Mucosa of rectum (tissue), 2 donors: ENCODE measurements around the gene AP3S1.

ENCODE experiments used
- H3K27ac ChIP-seq, 2 donors: one replicate each; pipeline ENCODE4 v1.7.0; 2013; ENCODE audit warnings: inconsistent platforms in 2 of 2, low read depth in 2 of 2, low read length in 2 of 2
- H3K27me3 ChIP-seq, 2 donors: one replicate each; pipeline ENCODE4 v1.7.0; 2013; ENCODE audit warnings: low read length in 2 of 2; ENCODE audit not compliant: control insufficient read depth in 2 of 2, insufficient read depth in 2 of 2
- H3K36me3 ChIP-seq, 2 donors: one replicate each; pipeline ENCODE4 v1.7.0; 2013; ENCODE audit warnings: low read length in 2 of 2; ENCODE audit not compliant: control insufficient read depth in 2 of 2, insufficient read depth in 2 of 2
- H3K4me1 ChIP-seq, 2 donors: one replicate each; pipeline ENCODE4 v1.7.0; 2013; ENCODE audit warnings: low read length in 2 of 2, mild to moderate bottlenecking in 1 of 2; ENCODE audit not compliant: control insufficient read depth in 2 of 2, insufficient read depth in 2 of 2
- H3K4me3 ChIP-seq, 2 donors: one replicate each; pipeline ENCODE4 v1.7.0; 2013; ENCODE audit warnings: low read length in 2 of 2
- H3K9ac ChIP-seq, 2 donors: one replicate each; pipeline ENCODE4 v1.7.0; 2013; ENCODE audit warnings: low read length in 2 of 2, low read depth in 1 of 2, mild to moderate bottlenecking in 1 of 2
- H3K9me3 ChIP-seq, 2 donors: one replicate each; pipeline ENCODE4 v1.7.0; 2013; ENCODE audit warnings: low read length in 2 of 2; ENCODE audit not compliant: control insufficient read depth in 2 of 2
- donor health status: healthy.
- donor health status: Normal muscosa, but diverticular disease.

Gene AP3S1

DNA sequence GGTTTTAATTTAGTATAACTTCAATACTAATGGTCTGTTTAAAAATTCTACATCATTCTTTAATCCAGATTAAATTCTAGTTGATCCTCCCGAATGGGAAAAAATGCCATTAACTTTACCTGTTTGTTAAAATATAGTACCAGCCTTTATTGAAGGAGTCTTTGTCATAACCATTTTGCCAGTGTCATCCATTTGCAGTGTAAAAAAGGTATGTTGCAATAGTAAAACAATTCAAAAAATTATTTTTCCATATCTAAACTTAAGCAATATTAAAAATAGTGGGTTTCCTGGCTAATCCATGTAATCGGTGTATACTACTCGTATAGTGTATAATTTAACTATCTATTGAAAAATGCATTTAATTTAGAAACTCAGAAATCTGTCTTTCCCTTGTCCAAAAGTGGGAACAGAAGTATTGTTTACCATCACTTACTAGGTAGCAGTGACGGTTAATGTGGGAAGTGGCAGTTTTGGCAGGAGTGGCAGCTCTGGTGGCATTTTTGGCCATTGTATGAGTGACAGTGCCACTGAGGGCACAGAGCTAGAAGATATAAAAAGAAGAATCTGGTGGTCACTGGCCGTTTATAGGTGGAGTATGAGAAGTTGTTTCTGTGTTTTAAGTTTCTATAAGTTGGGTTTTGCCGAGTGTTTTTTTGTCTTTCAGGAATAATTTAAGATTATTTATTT lies 1.9 kb downstream of the AP3S1 start:
- Histone ChIP-seq H3K36me3 (no peaks in the 10 kb centered on the region), H3K9ac (no peak overlapping the region), H3K4me3 (peak overlapping the region in 1 of 2 donors; percentile 93), H3K27ac (no peak overlapping the region), H3K27me3 (no peaks in the 10 kb centered on the region), H3K9me3 (no peaks in the 10 kb centered on the region), H3K4me1 (peaks cover 12 to 27% of the 10 kb centered on the region in 2 donors)

DNA sequence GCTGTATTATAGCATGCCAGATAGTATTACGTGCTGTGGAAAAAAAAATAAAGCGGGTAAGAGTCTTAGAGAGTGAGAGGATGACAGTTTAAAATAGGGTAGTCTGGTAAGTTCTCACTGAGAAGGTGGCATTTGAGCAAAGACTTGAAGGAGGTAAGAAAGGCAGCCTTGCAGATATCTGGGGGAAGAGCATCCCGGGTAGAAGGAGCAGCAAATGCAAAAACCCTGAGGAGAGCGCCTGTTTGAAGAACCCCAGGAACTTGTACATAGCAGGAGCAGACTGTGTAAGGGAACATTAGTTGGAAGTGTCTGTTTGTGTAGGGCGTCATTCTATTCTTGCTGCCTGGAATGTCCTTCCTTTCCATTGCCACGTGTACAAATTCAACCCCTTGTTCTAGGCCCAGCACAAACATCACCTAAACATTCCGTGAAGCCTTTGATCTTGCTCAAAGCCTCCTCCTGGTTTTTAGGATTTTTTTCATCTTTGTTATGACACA lies 2.6 kb downstream of the AP3S1 start:
- Histone ChIP-seq H3K9ac (no peak overlapping the region), H3K27ac (no peak overlapping the region), H3K4me3 (no peak overlapping the region), H3K9me3 (no peaks in the 10 kb centered on the region), H3K36me3 (no peaks in the 10 kb centered on the region), H3K4me1 (peaks cover 9 to 21% of the 10 kb centered on the region in 2 donors), H3K27me3 (no peaks in the 10 kb centered on the region)

DNA sequence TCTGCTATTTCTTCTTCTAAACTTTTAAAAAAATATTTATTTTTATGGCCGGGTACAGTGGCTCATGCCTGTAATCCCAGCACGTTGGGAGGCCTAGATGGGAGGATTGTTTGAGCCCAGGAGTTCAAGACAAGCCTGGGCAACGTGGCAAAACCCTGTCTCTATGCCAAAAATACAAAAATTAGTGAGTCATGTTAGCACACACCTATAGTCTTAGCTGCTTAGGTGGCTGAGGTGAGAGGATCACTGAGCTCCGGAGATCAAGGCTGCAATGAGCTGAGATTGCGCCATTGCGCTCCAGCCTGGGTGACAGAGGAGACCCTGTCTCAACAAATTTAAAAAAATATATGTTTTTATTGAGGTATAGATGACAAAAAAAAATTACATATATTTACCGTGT lies 5.6 kb downstream of the AP3S1 start:
- no peak overlapping the region for H3K9ac ChIP-seq
- peaks cover 0 to 14% of the 10 kb centered on the region in 2 donors for H3K4me1 ChIP-seq

DNA sequence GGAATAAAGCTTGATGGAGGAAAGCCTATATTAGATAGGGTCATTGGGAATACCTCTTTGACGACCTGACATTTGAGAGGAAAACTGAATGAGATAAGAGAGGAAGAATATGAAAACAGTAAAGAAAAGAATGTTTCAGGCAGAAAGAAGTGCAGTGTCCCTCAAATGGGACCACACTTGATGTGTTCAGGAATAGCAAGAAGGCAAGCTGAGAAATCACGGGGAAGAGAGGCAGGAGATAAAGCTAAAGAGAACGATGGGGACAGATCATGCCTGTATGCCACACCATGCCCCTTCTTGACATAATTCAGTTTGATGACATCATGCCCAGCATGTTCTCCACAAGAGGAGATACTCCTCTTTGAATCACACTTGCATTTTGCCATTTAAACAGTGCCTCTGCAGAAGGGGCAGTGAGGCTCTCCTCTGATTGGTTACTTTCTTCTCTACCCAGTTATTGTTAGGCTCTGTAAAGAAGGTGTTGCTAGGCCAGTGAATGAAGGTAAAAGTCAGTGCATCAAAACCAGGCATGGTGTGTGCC lies 7.6 kb downstream of the AP3S1 start:
- Histone ChIP-seq H3K27me3 (no peaks in the 10 kb centered on the region), H3K27ac (no peak overlapping the region), H3K9me3 (no peaks in the 10 kb centered on the region), H3K4me3 (no peak overlapping the region), H3K36me3 (no peaks in the 10 kb centered on the region), H3K4me1 (peaks cover 0 to 4% of the 10 kb centered on the region in 2 donors), H3K9ac (no peak overlapping the region)

More for the DNA sequence above, 5.6 kb downstream of the AP3S1 start:
- H3K27ac ChIP-seq = no peak overlapping the region
- H3K27me3 ChIP-seq = no peaks in the 10 kb centered on the region
- H3K36me3 ChIP-seq = no peaks in the 10 kb centered on the region
- no peaks in the 10 kb centered on the region for H3K9me3 ChIP-seq
- no peak overlapping the region for H3K4me3 ChIP-seq

DNA sequence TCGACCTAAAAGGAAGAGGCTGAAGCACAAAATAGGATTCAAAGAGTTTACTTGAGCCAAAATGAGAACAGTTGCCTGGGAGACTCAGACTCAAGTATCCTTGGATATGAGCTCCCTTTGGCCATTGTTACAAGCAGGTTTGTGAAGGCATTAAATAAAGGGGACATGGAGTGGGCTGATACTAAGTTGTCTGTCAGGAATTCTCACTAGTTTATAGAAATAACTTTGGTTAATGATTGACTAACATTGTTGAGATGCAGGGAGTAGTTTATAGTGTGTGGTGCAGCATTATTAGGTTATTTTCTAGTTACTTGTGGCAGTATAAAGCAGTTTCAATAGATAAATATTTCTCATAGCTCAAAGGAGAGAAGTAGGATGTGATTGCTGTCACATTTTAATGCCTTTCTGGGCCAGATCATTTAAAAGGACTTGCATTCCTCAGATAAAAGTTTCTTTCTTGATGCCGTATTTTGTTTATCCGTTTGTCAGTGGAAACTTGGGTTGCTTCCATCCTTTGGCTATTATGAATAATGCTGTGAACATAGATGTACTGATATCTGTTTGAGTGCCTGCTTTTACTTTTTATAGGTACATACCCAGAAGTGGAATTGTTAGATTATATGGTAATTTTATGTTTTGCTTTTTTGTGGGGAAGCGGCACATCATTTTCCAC lies 9.1 kb downstream of the AP3S1 start:
- Histone ChIP-seq H3K9me3 (no peaks in the 10 kb centered on the region), H3K9ac (no peak overlapping the region), H3K4me3 (no peak overlapping the region), H3K4me1 (peaks cover 0 to 2% of the 10 kb centered on the region in 2 donors), H3K27ac (no peak overlapping the region), H3K27me3 (no peaks in the 10 kb centered on the region), H3K36me3 (no peaks in the 10 kb centered on the region)

DNA sequence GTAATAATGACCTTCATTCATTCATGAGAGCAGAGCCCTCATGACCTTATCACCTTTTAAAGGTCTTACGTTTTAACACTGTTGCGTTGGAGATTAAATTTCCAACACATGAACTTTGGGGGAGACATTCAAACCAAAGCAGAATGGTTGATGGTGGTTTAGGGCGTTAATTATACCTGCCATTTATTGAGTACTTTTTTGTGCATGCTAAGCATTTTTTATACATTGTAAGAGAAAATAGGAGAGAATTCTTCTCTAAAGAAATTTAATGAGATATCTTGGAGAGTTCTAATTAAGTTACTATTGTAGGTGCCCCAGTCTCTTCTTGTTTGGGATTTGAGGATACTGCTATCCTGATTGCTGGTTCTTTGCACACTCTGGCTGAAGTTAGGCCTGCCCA lies 12.4 kb downstream of the AP3S1 start:
- Histone ChIP-seq H3K36me3 (no peaks in the 10 kb centered on the region), H3K27ac (no peak overlapping the region), H3K4me3 (no peak overlapping the region), H3K9ac (no peak overlapping the region), H3K9me3 (no peaks in the 10 kb centered on the region), H3K4me1 (peaks cover 8 to 15% of the 10 kb centered on the region in 2 donors), H3K27me3 (no peaks in the 10 kb centered on the region)

DNA sequence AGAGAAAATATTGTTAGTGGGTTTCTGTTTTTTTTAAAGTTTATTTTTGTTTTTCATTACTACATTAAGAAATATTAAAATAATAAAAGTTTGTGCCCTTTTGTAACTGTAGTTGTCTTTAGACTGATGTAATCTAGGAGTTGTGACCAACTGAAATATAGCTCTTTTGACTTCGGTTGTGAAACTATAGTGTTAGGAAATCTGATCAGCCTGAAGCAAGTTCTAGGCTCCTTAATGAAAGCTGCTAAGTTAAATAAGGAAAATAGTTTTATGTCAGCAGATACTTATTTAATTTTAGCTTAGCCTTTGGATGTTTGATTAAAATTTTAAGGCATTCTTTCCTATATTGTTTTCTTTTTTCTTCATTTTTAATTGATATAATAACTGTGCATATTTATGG lies 14.2 kb downstream of the AP3S1 start:
- Histone ChIP-seq H3K4me3 (no peak overlapping the region), H3K9ac (no peak overlapping the region), H3K9me3 (no peaks in the 10 kb centered on the region), H3K27ac (no peak overlapping the region), H3K27me3 (no peaks in the 10 kb centered on the region), H3K4me1 (peaks cover 8 to 13% of the 10 kb centered on the region in 2 donors), H3K36me3 (no peaks in the 10 kb centered on the region)

DNA sequence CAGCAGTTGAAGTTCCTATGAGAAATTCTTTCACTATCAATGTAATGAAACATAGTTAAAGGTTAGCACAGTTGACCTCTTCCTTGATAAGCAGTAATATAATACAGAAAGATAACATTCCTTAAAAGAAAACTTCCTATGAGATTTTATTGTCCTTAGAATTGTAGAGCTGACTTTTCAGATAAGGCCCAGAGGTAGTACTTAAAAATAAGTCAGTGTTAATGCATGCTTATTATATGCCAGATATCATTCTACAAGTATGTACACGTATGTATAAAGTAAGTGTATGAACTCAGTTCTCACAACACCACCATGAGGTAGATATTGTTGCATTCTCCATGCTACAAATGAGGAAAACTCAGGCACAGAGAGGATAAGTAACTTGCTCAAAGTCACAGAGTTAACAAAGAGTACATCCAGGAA lies 15.3 kb downstream of the AP3S1 start:
- Histone ChIP-seq H3K9me3 (no peaks in the 10 kb centered on the region), H3K4me3 (peak overlapping the region in 1 of 2 donors; percentile 27), H3K9ac (no peak overlapping the region), H3K36me3 (no peaks in the 10 kb centered on the region), H3K4me1 (peaks cover 8 to 13% of the 10 kb centered on the region in 2 donors), H3K27ac (no peak overlapping the region), H3K27me3 (no peaks in the 10 kb centered on the region)

DNA sequence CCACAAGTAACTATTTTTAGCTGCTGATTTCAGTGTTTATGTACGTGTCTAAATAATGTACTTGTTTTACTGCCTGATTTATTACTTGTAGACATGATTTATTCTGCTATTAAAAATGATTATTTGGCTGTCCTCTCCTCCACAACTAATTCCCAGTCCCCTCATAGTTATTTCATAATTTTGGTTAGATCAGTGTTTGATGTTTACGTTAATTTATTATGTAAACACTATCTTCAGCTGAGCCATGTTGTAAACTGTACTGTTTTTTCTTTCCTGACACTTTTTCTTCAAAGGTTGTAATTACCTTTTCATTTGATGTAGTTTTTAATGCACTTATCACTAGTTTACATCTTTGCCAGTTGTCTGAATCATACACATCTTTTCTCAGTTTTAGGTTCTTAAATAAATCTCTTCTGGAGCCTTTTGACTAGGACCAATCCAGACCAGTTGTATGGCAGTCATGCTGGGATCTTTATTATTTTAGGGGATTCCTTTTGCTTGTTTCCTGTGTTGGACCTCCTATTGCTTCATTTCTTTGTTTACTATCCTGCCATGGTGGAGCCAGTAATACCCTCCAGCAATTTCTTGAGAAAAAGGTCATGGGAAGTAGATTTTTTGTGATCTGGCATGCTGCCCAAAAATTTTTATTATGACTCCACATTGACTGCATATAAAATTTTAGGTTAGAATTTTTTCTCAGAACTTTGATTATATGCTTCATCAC lies 16.1 kb downstream of the AP3S1 start:
- H3K9me3 ChIP-seq = no peaks in the 10 kb centered on the region
- H3K4me1 ChIP-seq = peaks cover 8 to 13% of the 10 kb centered on the region in 2 donors

DNA sequence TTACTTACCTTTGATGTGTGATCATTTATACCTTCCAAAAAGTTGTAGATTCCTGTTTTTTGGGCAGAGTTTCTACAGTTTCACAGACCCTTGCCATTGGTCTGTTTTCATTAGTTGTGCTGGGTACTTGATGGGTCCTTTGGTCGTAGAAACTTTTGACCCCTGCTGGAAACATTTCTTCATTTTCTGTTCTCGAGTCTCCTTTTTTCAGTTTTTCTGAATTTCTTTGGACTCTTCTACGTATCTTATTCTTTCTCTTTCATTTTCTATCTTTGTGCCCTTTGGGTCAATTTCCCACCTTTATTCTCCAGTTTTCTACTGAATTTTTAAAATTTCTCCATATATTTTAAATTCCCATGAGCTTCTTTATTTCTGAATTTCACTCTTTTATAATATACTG lies 16.7 kb downstream of the AP3S1 start:
- Histone ChIP-seq H3K36me3 (no peaks in the 10 kb centered on the region), H3K4me1 (peaks cover 8 to 13% of the 10 kb centered on the region in 2 donors), H3K9me3 (peaks cover 0 to under 1% of the 10 kb centered on the region in 2 donors), H3K27me3 (no peaks in the 10 kb centered on the region), H3K9ac (no peak overlapping the region), H3K27ac (no peak overlapping the region), H3K4me3 (no peak overlapping the region)

More for the DNA sequence above, 16.1 kb downstream of the AP3S1 start:
- no peak overlapping the region for H3K4me3 ChIP-seq
- H3K27me3 ChIP-seq = no peaks in the 10 kb centered on the region
- H3K9ac ChIP-seq = no peak overlapping the region
- no peaks in the 10 kb centered on the region for H3K36me3 ChIP-seq
- no peak overlapping the region for H3K27ac ChIP-seq
